ENCODE measurements around the gene SLC22A4.

- no peak for TF ChIP-seq CREB1 (IDR thresholded peaks at IDR 0.05)
- TF ChIP-seq HDAC6 (IDR thresholded peaks at IDR 0.05; ENCODE audit: low read depth, low read length), result no peak
- TF ChIP-seq, protein P1, sequence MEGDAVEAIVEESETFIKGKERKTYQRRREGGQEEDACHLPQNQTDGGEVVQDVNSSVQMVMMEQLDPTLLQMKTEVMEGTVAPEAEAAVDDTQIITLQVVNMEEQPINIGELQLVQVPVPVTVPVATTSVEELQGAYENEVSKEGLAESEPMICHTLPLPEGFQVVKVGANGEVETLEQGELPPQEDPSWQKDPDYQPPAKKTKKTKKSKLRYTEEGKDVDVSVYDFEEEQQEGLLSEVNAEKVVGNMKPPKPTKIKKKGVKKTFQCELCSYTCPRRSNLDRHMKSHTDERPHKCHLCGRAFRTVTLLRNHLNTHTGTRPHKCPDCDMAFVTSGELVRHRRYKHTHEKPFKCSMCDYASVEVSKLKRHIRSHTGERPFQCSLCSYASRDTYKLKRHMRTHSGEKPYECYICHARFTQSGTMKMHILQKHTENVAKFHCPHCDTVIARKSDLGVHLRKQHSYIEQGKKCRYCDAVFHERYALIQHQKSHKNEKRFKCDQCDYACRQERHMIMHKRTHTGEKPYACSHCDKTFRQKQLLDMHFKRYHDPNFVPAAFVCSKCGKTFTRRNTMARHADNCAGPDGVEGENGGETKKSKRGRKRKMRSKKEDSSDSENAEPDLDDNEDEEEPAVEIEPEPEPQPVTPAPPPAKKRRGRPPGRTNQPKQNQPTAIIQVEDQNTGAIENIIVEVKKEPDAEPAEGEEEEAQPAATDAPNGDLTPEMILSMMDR (IDR thresholded peaks at IDR 0.05; ENCODE audit: control extremely low read depth in 1 of 3, insufficient read depth in 1 of 3, low read depth in 1 of 3, low read length in 3 of 3), result no peak
- TF ChIP-seq, protein P2, sequence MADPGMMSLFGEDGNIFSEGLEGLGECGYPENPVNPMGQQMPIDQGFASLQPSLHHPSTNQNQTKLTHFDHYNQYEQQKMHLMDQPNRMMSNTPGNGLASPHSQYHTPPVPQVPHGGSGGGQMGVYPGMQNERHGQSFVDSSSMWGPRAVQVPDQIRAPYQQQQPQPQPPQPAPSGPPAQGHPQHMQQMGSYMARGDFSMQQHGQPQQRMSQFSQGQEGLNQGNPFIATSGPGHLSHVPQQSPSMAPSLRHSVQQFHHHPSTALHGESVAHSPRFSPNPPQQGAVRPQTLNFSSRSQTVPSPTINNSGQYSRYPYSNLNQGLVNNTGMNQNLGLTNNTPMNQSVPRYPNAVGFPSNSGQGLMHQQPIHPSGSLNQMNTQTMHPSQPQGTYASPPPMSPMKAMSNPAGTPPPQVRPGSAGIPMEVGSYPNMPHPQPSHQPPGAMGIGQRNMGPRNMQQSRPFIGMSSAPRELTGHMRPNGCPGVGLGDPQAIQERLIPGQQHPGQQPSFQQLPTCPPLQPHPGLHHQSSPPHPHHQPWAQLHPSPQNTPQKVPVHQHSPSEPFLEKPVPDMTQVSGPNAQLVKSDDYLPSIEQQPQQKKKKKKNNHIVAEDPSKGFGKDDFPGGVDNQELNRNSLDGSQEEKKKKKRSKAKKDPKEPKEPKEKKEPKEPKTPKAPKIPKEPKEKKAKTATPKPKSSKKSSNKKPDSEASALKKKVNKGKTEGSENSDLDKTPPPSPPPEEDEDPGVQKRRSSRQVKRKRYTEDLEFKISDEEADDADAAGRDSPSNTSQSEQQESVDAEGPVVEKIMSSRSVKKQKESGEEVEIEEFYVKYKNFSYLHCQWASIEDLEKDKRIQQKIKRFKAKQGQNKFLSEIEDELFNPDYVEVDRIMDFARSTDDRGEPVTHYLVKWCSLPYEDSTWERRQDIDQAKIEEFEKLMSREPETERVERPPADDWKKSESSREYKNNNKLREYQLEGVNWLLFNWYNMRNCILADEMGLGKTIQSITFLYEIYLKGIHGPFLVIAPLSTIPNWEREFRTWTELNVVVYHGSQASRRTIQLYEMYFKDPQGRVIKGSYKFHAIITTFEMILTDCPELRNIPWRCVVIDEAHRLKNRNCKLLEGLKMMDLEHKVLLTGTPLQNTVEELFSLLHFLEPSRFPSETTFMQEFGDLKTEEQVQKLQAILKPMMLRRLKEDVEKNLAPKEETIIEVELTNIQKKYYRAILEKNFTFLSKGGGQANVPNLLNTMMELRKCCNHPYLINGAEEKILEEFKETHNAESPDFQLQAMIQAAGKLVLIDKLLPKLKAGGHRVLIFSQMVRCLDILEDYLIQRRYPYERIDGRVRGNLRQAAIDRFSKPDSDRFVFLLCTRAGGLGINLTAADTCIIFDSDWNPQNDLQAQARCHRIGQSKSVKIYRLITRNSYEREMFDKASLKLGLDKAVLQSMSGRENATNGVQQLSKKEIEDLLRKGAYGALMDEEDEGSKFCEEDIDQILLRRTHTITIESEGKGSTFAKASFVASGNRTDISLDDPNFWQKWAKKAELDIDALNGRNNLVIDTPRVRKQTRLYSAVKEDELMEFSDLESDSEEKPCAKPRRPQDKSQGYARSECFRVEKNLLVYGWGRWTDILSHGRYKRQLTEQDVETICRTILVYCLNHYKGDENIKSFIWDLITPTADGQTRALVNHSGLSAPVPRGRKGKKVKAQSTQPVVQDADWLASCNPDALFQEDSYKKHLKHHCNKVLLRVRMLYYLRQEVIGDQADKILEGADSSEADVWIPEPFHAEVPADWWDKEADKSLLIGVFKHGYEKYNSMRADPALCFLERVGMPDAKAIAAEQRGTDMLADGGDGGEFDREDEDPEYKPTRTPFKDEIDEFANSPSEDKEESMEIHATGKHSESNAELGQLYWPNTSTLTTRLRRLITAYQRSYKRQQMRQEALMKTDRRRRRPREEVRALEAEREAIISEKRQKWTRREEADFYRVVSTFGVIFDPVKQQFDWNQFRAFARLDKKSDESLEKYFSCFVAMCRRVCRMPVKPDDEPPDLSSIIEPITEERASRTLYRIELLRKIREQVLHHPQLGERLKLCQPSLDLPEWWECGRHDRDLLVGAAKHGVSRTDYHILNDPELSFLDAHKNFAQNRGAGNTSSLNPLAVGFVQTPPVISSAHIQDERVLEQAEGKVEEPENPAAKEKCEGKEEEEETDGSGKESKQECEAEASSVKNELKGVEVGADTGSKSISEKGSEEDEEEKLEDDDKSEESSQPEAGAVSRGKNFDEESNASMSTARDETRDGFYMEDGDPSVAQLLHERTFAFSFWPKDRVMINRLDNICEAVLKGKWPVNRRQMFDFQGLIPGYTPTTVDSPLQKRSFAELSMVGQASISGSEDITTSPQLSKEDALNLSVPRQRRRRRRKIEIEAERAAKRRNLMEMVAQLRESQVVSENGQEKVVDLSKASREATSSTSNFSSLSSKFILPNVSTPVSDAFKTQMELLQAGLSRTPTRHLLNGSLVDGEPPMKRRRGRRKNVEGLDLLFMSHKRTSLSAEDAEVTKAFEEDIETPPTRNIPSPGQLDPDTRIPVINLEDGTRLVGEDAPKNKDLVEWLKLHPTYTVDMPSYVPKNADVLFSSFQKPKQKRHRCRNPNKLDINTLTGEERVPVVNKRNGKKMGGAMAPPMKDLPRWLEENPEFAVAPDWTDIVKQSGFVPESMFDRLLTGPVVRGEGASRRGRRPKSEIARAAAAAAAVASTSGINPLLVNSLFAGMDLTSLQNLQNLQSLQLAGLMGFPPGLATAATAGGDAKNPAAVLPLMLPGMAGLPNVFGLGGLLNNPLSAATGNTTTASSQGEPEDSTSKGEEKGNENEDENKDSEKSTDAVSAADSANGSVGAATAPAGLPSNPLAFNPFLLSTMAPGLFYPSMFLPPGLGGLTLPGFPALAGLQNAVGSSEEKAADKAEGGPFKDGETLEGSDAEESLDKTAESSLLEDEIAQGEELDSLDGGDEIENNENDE (IDR thresholded peaks at IDR 0.05; ENCODE audit: insufficient replicate concordance, low read length), result no peak
- TF ChIP-seq CBX5 (IDR thresholded peaks at IDR 0.05; ENCODE audit: low read depth, low read length), result no peak
- no peak for TF ChIP-seq MAX (IDR thresholded peaks at IDR 0.05)
- no peak for TF ChIP-seq POLR2A (IDR thresholded peaks at IDR 0.05; ENCODE audit: control extremely low read depth in 1 of 2, low read depth in 2 of 2, low read length in 2 of 2)
- TF ChIP-seq EZH2 (IDR thresholded peaks at IDR 0.05; ENCODE audit: low read depth, low read length, severe bottlenecking), result no peak
- no peak for TF ChIP-seq TAF1 (IDR thresholded peaks at IDR 0.05; ENCODE audit: low read depth, low read length)
Observed at GRCh38 chr5:132302413-132302812, 8.2 kb downstream of the SLC22A4 start.

Measured in H1 (cell line).